SU-DHL-6 (cell line): Measurements from ENCODE around the gene IMPDH1.

Experiments used
- CTCF ChIP-seq: fragments of 200-600 bp; sonication (generic); IDR thresholded peaks from one replicate; pipeline ENCODE4 v1.5.1; 2017; ENCODE audit warnings: antibody characterized with exemption, mild to moderate bottlenecking, low read length, moderate library complexity; ENCODE audit not compliant: insufficient read depth, poor library complexity, severe bottlenecking
- EZH2phosphoT487 ChIP-seq: fragments of 200-600 bp; sonication (generic), shearing (Covaris generic); conservative IDR thresholded peaks from 2 replicates; pipeline ENCODE4 v1.6.1; 2018; ENCODE audit warnings: mild to moderate bottlenecking, antibody characterized with exemption, low read length, moderate library complexity, mixed read lengths

GRCh38 chr7:128421384-128421783 is 11.6 kb upstream of the IMPDH1 start:
- no peak for TF ChIP-seq CTCF
- no peak for TF ChIP-seq EZH2phosphoT487
